WTC11 (cell line): ENCODE data around the gene TMEM135. TPM values are rescaled to one million over a fixed set of nuclear protein-coding genes. Genes with fewer than 3 reads are reported as not detected.

Experiments
- ATAC-seq: fragments of 200-7000 bp; cut with Tn5 transposase; 2 replicates; pipeline ENCODE4 v1.10.0; 2021; ENCODE audit warnings: mild to moderate bottlenecking, moderate library complexity
- CTCF ChIA-PET: fragments of 300-600 bp; sonication (Branson Sonifier 250); formaldehyde crosslinking; loops from one replicate; lab custom pipeline; 2021; ENCODE audit warnings: antibody characterized with exemption; lab: Charles Lee
- POLR2A ChIA-PET: fragments of 350-600 bp; sonication (Branson Sonifier 250); formaldehyde crosslinking; loops from one replicate; lab custom pipeline; 2021; ENCODE audit warnings: antibody characterized with exemption; lab: Charles Lee
- DNase-seq: peaks from one replicate; pipeline ENCODE4 v3.0.0; 2021; ENCODE audit warnings: low spot score
- H3K27ac Mint-ChIP-seq: 2 replicates; pipeline ENCODE4 v1.8.0; 2021; ENCODE audit warnings: mixed read lengths
- H3K27me3 Mint-ChIP-seq: 2 replicates; pipeline ENCODE4 v1.8.0; 2021; ENCODE audit warnings: low read depth, mild to moderate bottlenecking, moderate library complexity, mixed read lengths
- H3K36me3 Mint-ChIP-seq: 2 replicates; pipeline ENCODE4 v1.8.0; 2021; ENCODE audit warnings: mixed read lengths
- H3K4me1 Mint-ChIP-seq: 2 replicates; pipeline ENCODE4 v1.8.0; 2022; ENCODE audit warnings: mixed read lengths
- H3K4me3 Mint-ChIP-seq: 2 replicates; pipeline ENCODE4 v1.8.0; 2021; ENCODE audit warnings: mild to moderate bottlenecking, moderate library complexity, mixed read lengths
- H3K9me3 Mint-ChIP-seq: 2 replicates; pipeline ENCODE4 v1.8.0; 2021; ENCODE audit warnings: mixed read lengths
- CREB1 ChIP-seq: sonication (generic); formaldehyde crosslinking; IDR thresholded peaks from 2 replicates; pipeline ENCODE4 v1.8.0; 2023; ENCODE audit warnings: mild to moderate bottlenecking, missing genetic modification reagents
- E2F1 ChIP-seq: sonication (generic); formaldehyde crosslinking; IDR thresholded peaks from 2 replicates; pipeline ENCODE4 v1.8.0; 2022; ENCODE audit warnings: mild to moderate bottlenecking, missing genetic modification reagents
- E2F5 ChIP-seq: sonication (generic); formaldehyde crosslinking; IDR thresholded peaks from 2 replicates; pipeline ENCODE4 v1.8.1; 2022; ENCODE audit warnings: mild to moderate bottlenecking, moderate library complexity, missing genetic modification reagents
- HMGA2 ChIP-seq: fragments of 250-450 bp; sonication (Bioruptor Pico); IDR thresholded peaks from 2 replicates; pipeline ENCODE4 v1.4.0; 2021; ENCODE audit warnings: mild to moderate bottlenecking, moderate library complexity
- HMGXB4 ChIP-seq: sonication (generic); formaldehyde crosslinking; IDR thresholded peaks from 2 replicates; pipeline ENCODE4 v1.8.1; 2023; ENCODE audit warnings: mild to moderate bottlenecking, moderate library complexity, missing genetic modification reagents
- IRF2 ChIP-seq: sonication (generic); formaldehyde crosslinking; IDR thresholded peaks from 2 replicates; pipeline ENCODE4 v1.8.0; 2022; ENCODE audit warnings: low read depth, missing genetic modification reagents, borderline replicate concordance
- JAZF1 ChIP-seq: fragments of 250-450 bp; sonication (Bioruptor Pico); IDR thresholded peaks from 2 replicates; pipeline ENCODE4 v1.9.0; 2021; ENCODE audit warnings: moderate library complexity, mild to moderate bottlenecking, inconsistent platforms
- KAT7 ChIP-seq: sonication (generic); formaldehyde crosslinking; IDR thresholded peaks from 2 replicates; pipeline ENCODE4 v1.8.1; 2023; ENCODE audit warnings: missing genetic modification reagents, mild to moderate bottlenecking, borderline replicate concordance
- MAX ChIP-seq: sonication (generic); formaldehyde crosslinking; IDR thresholded peaks from 2 replicates; pipeline ENCODE4 v1.8.0; 2022; ENCODE audit warnings: mild to moderate bottlenecking, missing genetic modification reagents
- MLX ChIP-seq: sonication (generic); formaldehyde crosslinking; IDR thresholded peaks from 2 replicates; pipeline ENCODE4 v1.8.1; 2023; ENCODE audit warnings: mild to moderate bottlenecking, missing genetic modification reagents, moderate library complexity
- NR1H2 ChIP-seq: sonication (generic); formaldehyde crosslinking; IDR thresholded peaks from 2 replicates; pipeline ENCODE4 v1.9.0; 2021; ENCODE audit warnings: mild to moderate bottlenecking, moderate library complexity, missing genetic modification reagents
- NR3C1 ChIP-seq: sonication (generic); formaldehyde crosslinking; conservative IDR thresholded peaks from 2 replicates; pipeline ENCODE4 v1.8.1; 2023; ENCODE audit warnings: low read depth, mild to moderate bottlenecking, missing genetic modification reagents
- RELA ChIP-seq: sonication (generic); formaldehyde crosslinking; IDR thresholded peaks from 2 replicates; pipeline ENCODE4 v1.8.1; 2022; ENCODE audit warnings: missing genetic modification reagents, mild to moderate bottlenecking, borderline replicate concordance
- SOX15 ChIP-seq: fragments of 250-450 bp; sonication (Bioruptor Pico); IDR thresholded peaks from 2 replicates; pipeline ENCODE4 v1.9.0; 2021; ENCODE audit warnings: mild to moderate bottlenecking
- TCF7 ChIP-seq: sonication (generic); formaldehyde crosslinking; IDR thresholded peaks from 2 replicates; pipeline ENCODE4 v1.8.0; 2022; ENCODE audit warnings: mild to moderate bottlenecking, low read depth, missing genetic modification reagents, moderate library complexity
- USF2 ChIP-seq: sonication (generic); formaldehyde crosslinking; IDR thresholded peaks from 2 replicates; pipeline ENCODE4 v1.8.1; 2023; ENCODE audit warnings: mild to moderate bottlenecking, missing genetic modification reagents, moderate library complexity
- ZBTB21 ChIP-seq: sonication (generic); formaldehyde crosslinking; IDR thresholded peaks from 2 replicates; pipeline ENCODE4 v1.8.1; 2023; ENCODE audit warnings: mild to moderate bottlenecking, missing genetic modification reagents, borderline replicate concordance
- ZBTB43 ChIP-seq: sonication (generic); formaldehyde crosslinking; IDR thresholded peaks from 2 replicates; pipeline ENCODE4 v1.8.1; 2023; ENCODE audit warnings: mild to moderate bottlenecking, missing genetic modification reagents
- ZNF232 ChIP-seq: sonication (generic); formaldehyde crosslinking; IDR thresholded peaks from 2 replicates; pipeline ENCODE4 v1.8.0; 2022; ENCODE audit warnings: mild to moderate bottlenecking, missing genetic modification reagents
- ZNF317 ChIP-seq: sonication (generic); formaldehyde crosslinking; IDR thresholded peaks from 2 replicates; pipeline ENCODE4 v1.8.1; 2023; ENCODE audit warnings: low read depth, mild to moderate bottlenecking, moderate library complexity, missing genetic modification reagents, borderline replicate concordance
- ZNF396 ChIP-seq: fragments of 250-450 bp; sonication (Bioruptor Pico); IDR thresholded peaks from 2 replicates; pipeline ENCODE4 v1.8.0; 2021; ENCODE audit warnings: mild to moderate bottlenecking, moderate library complexity, borderline replicate concordance
- ZNF416 ChIP-seq: fragments of 250-450 bp; sonication (Bioruptor Pico); IDR thresholded peaks from 2 replicates; pipeline ENCODE4 v1.9.0; 2021; ENCODE audit warnings: mild to moderate bottlenecking, inconsistent platforms
- ZNF671 ChIP-seq: fragments of 250-450 bp; sonication (Bioruptor Pico); IDR thresholded peaks from 2 replicates; pipeline ENCODE4 v1.8.0; 2021; ENCODE audit warnings: mild to moderate bottlenecking
- total RNA-seq: library from RNA; stranded (reverse); gene quantifications from 3 replicates; pipeline ENCODE4 v1.2.3, GENCODE V29; 2021

The TMEM135 gene
- total RNA-seq, 1 experiment from 2014 or later = 35.8 TPM

- TF ChIP-seq HMGXB4 (CRISPR knock-in tag) = no peak
- TF ChIP-seq KAT7 = no peak
- TF ChIP-seq HMGA2 (CRISPR knock-in tag) = no peak
- no peak for TF ChIP-seq USF2 (CRISPR knock-in tag)
- no peak for TF ChIP-seq ZNF232 (CRISPR knock-in tag)
These were observed 242.4 kb downstream of the TMEM135 start (continued) for GRCh38 chr11:87280143-87280542.

- POLR2A ChIA-PET = no interaction called here
- H3K9me3 Mint-ChIP-seq = peaks cover 13% of the 10 kb centered on the region
- no peak for ATAC-seq
- H3K27ac Mint-ChIP-seq = 0 out of 2 replicates have a peak overlapping the region, but pooled peaks have one; percentile 6
- CTCF ChIA-PET = no interaction called here
- peaks cover 10% of the 10 kb centered on the region for H3K36me3 Mint-ChIP-seq
- H3K4me1 Mint-ChIP-seq = peaks cover 3% of the 10 kb centered on the region; the same call in 1 of the 2 replicates
- TF ChIP-seq NR3C1 (CRISPR knock-in tag) (no peak), MLX (CRISPR knock-in tag) (no peak), RELA (CRISPR knock-in tag) (no peak), E2F5 (CRISPR knock-in tag) (no peak), MAX (no peak), KAT7 (no peak), HMGXB4 (CRISPR knock-in tag) (no peak)
- H3K4me3 Mint-ChIP-seq = no peak overlapping the region
- DNase-seq = no peak
- H3K27me3 Mint-ChIP-seq = no peaks in the 10 kb centered on the region
These were observed 243.8 kb downstream of the TMEM135 start for GRCh38 chr11:87281496-87281895.

GRCh38 chr11:87284306-87284705, 246.6 kb downstream of the TMEM135 start:
- DNase-seq (no peak), ATAC-seq (no peak)
- Mint-ChIP-seq H3K36me3 (peaks cover 10% of the 10 kb centered on the region), H3K4me1 (peaks cover 3% of the 10 kb centered on the region; the same call in 1 of the 2 replicates), H3K27ac (no peak overlapping the region), H3K4me3 (no peak overlapping the region), H3K27me3 (no peaks in the 10 kb centered on the region), H3K9me3 (peaks cover 13% of the 10 kb centered on the region)
- CTCF ChIA-PET = no interaction called here
- TF ChIP-seq ZNF317 (CRISPR knock-in tag) = no peak
- TF ChIP-seq USF2 (CRISPR knock-in tag) = no peak
- no peak for TF ChIP-seq CREB1 (CRISPR knock-in tag)
- no peak for TF ChIP-seq E2F1
- no peak for TF ChIP-seq ZNF416 (CRISPR knock-in tag)
- TF ChIP-seq SOX15 (CRISPR knock-in tag) = no peak
- no peak for TF ChIP-seq E2F5 (CRISPR knock-in tag)
- no peak for TF ChIP-seq ZBTB21 (CRISPR knock-in tag)
- TF ChIP-seq NR1H2 (CRISPR knock-in tag) = no peak
- TF ChIP-seq TCF7 (CRISPR knock-in tag) = no peak
- TF ChIP-seq JAZF1 (CRISPR knock-in tag) = no peak
- no peak for TF ChIP-seq HMGA2 (CRISPR knock-in tag)
- TF ChIP-seq ZNF671 = no peak
- no peak for TF ChIP-seq ZBTB43 (CRISPR knock-in tag)
- no peak for TF ChIP-seq IRF2 (CRISPR knock-in tag)
- no peak for TF ChIP-seq ZNF396 (CRISPR knock-in tag)
- POLR2A ChIA-PET = no interaction called here
